IMR-90 (cell line): ENCODE data around the gene MTMR4. TPM values are rescaled to one million over a fixed set of nuclear protein-coding genes. Genes with fewer than 3 reads are reported as not detected.
"Not testable (repeated sequence)": the region's sequence is repeated elsewhere in the genome, so short reads cannot be mapped to it uniquely, and the experiment has no call there.

Source experiments
- ATAC-seq: fragments of 200-7000 bp; cut with Tn5 transposase; 2 replicates; pipeline ENCODE4 v1.9.1; 2020; ENCODE audit warnings: low read depth, mild to moderate bottlenecking, moderate library complexity
- BruUV-seq: library from RNA; stranded (reverse); fragments of 400-500 nt; replicated peaks from 2 replicates; lab custom pipeline; 2021; lab: Mats Ljungman, UMichigan
- CTCF ChIA-PET: fragments of 300-600 bp; formaldehyde crosslinking; extraction: SDS; loops from one replicate; lab custom pipeline; 2021; ENCODE audit warnings: antibody characterized with exemption; lab: Yijun Ruan, JAX
- POLR2A ChIA-PET: fragments of 300-600 bp; sonication (Branson Sonifier 250); formaldehyde crosslinking; loops from one replicate; lab custom pipeline; 2022; ENCODE audit warnings: antibody characterized with exemption; ENCODE audit not compliant: unreplicated experiment; lab: Charles Lee
- DNase-seq: peaks from one replicate; pipeline ENCODE4 v3.0.0; 2013
- H2AFZ ChIP-seq: replicated peaks from 2 replicates; pipeline ENCODE3; 2013; ENCODE audit warnings: low read length, mild to moderate bottlenecking; ENCODE audit not compliant: poor library complexity
- H2AK5ac ChIP-seq: 2 replicates; pipeline ENCODE4 v1.6.1; 2013; ENCODE audit warnings: low read depth, low read length, inconsistent platforms
- H2AK9ac ChIP-seq: replicated peaks from 2 replicates; pipeline ENCODE3; 2013; ENCODE audit warnings: mild to moderate bottlenecking, low read depth, low read length, moderate library complexity; ENCODE audit not compliant: poor library complexity
- H2BK120ac ChIP-seq: 2 replicates; pipeline ENCODE4 v1.6.1; 2013; ENCODE audit warnings: low read depth, low read length, inconsistent platforms
- H2BK15ac ChIP-seq: 3 replicates; pipeline ENCODE4 v1.6.1; 2013; ENCODE audit warnings: low read depth, low read length, inconsistent platforms
- H2BK20ac ChIP-seq: 2 replicates; pipeline ENCODE4 v1.6.1; 2013; ENCODE audit warnings: low read depth, mild to moderate bottlenecking, inconsistent platforms, low read length, moderate library complexity
- H2BK5ac ChIP-seq: 2 replicates; pipeline ENCODE4 v1.6.1; 2013; ENCODE audit warnings: mild to moderate bottlenecking, low read depth, low read length, inconsistent platforms; ENCODE audit not compliant: poor library complexity, severe bottlenecking
- H3K14ac ChIP-seq: replicated peaks from 2 replicates; pipeline ENCODE4 v1.6.1; 2013; ENCODE audit warnings: low read depth, low read length, inconsistent platforms
- H3K18ac ChIP-seq: 2 replicates; pipeline ENCODE4 v1.6.1; 2013; ENCODE audit warnings: low read depth, low read length, control low read depth
- H3K23ac ChIP-seq: 2 replicates; pipeline ENCODE4 v1.6.1; 2013; ENCODE audit warnings: low read depth, low read length, inconsistent platforms
- H3K27ac ChIP-seq: 2 replicates; pipeline ENCODE4 v1.5.1; 2013; ENCODE audit warnings: mild to moderate bottlenecking, control low read depth, low read length; ENCODE audit not compliant: insufficient read depth
- H3K27me3 ChIP-seq: 2 replicates; pipeline ENCODE4 v1.6.1; 2013; ENCODE audit warnings: low read length; ENCODE audit not compliant: control insufficient read depth, insufficient read depth
- H3K36me3 ChIP-seq: 2 replicates; pipeline ENCODE4 v1.6.1; 2013; ENCODE audit warnings: low read length, mixed read lengths; ENCODE audit not compliant: control insufficient read depth, insufficient read depth
- H3K4ac ChIP-seq: 2 replicates; pipeline ENCODE4 v1.6.1; 2013; ENCODE audit warnings: low read depth, low read length, inconsistent platforms
- H3K4me1 ChIP-seq: 2 replicates; pipeline ENCODE4 v1.6.1; 2013; ENCODE audit warnings: low read length, mixed read lengths; ENCODE audit not compliant: control insufficient read depth, insufficient read depth
- H3K4me2 ChIP-seq: 2 replicates; pipeline ENCODE4 v1.6.1; 2013; ENCODE audit warnings: low read depth, mild to moderate bottlenecking, control low read depth, low read length, moderate library complexity
- H3K4me3 ChIP-seq: 2 replicates; pipeline ENCODE4 v1.5.1; 2013; ENCODE audit warnings: low read depth, mild to moderate bottlenecking, control low read depth, low read length, moderate library complexity; ENCODE audit not compliant: insufficient read depth
- H3K56ac ChIP-seq: 2 replicates; pipeline ENCODE4 v1.6.1; 2013; ENCODE audit warnings: low read length, inconsistent platforms; ENCODE audit not compliant: insufficient read depth; ENCODE audit errors: extremely low read depth
- H3K79me1 ChIP-seq, 2 experiments: 2 replicates each; pipeline ENCODE4 v1.6.1; 2013; ENCODE audit warnings: low read length in 2 of 2, inconsistent platforms in 1 of 2, low read depth in 1 of 2
- H3K9ac ChIP-seq: 2 replicates; pipeline ENCODE4 v1.6.1; 2013; ENCODE audit warnings: low read depth, low read length, control low read depth
- H3K9me1 ChIP-seq: 2 replicates; pipeline ENCODE4 v1.6.1; 2013; ENCODE audit warnings: low read length, inconsistent platforms; ENCODE audit not compliant: insufficient read depth
- H3K9me3 ChIP-seq: 2 replicates; pipeline ENCODE4 v1.6.1; 2013; ENCODE audit warnings: low read length; ENCODE audit not compliant: control insufficient read depth, insufficient read depth
- H4K20me1 ChIP-seq: 2 replicates; pipeline ENCODE4 v1.6.1; 2013; ENCODE audit warnings: low read length, inconsistent platforms; ENCODE audit not compliant: insufficient read depth
- H4K5ac ChIP-seq: 2 replicates; pipeline ENCODE4 v1.6.1; 2013; ENCODE audit warnings: mild to moderate bottlenecking, low read depth, low read length, control low read depth
- H4K8ac ChIP-seq, 2 experiments: 2 replicates each; pipeline ENCODE4 v1.6.1; 2013; ENCODE audit warnings: low read depth in 2 of 2, low read length in 2 of 2, control low read depth in 1 of 2, inconsistent platforms in 1 of 2
- H4K91ac ChIP-seq: 2 replicates; pipeline ENCODE4 v1.6.1; 2013; ENCODE audit warnings: low read depth, low read length, inconsistent platforms; ENCODE audit not compliant: insufficient read depth
- BHLHE40 ChIP-seq: fragments of 150-350 bp; IDR thresholded peaks from 2 replicates; pipeline ENCODE4 v1.6.1; 2016; ENCODE audit warnings: mild to moderate bottlenecking, low read depth, low read length
- NFE2L2 ChIP-seq: fragments of 150-350 bp; IDR thresholded peaks from 2 replicates; pipeline ENCODE4 v1.6.1; 2016; ENCODE audit warnings: low read depth, mild to moderate bottlenecking, low read length
- RFX5 ChIP-seq: IDR thresholded peaks from 2 replicates; pipeline ENCODE4 v1.8.0; 2012; ENCODE audit warnings: low read depth, mild to moderate bottlenecking, low read length, moderate library complexity
- WGBS, 2 experiments: methylation state at CpG; one replicate each; pipeline versions ENCODE4 v1.1.5 to v1.1.7; 2013; ENCODE audit warnings: missing lambda C conversion rate in 2 of 2; ENCODE audit not compliant: insufficient read length in 1 of 2; ENCODE audit errors: extremely low coverage in 2 of 2; 5-methylcytosine and 5-hydroxymethylcytosine counted together
- dilution Hi-C: fragments of 300-500 bp; cut with HindIII; formaldehyde crosslinking; loops from one replicate; pipeline ENCODE4 v1.14.3; 2018; ENCODE audit warnings: low sequenced_read_pairs; ENCODE audit not compliant: unreplicated experiment
- in situ Hi-C: fragments of 300-500 bp; cut with MboI; formaldehyde crosslinking; loops from 3 replicates; pipeline ENCODE4 v1.14.3; 2019; ENCODE audit warnings: low sequenced_read_pairs, inconsistent platforms, mixed read lengths
- intact Hi-C: fragments of 100-400 bp; cut with micrococcal nuclease; formaldehyde crosslinking; loops from 2 replicates; pipeline ENCODE4 v1.10.0; 2022
- polyA plus RNA-seq, 3 experiments: library from polyadenylated mRNA; depleted of rRNA; stranded (reverse); fragments of >200 nt; gene quantifications; 2 replicates each; pipeline ENCODE4 v1.2.3, GENCODE V29; 2012; ENCODE audit warnings: low replicate concordance in 1 of 3
- total RNA-seq: library from RNA; depleted of rRNA; stranded (reverse); fragments of >200 nt; gene quantifications from 2 replicates; pipeline ENCODE4 v1.2.3, GENCODE V29; 2012

Gene MTMR4
- total and polyA plus RNA-seq, 2 of the 4 experiments (the other 2 are of a cell fraction) = 13.2 to 42.5 TPM

GRCh38 chr17:58556833-58557250 lies 42.4 kb upstream of the MTMR4 start:
- no CpG with 5 or more reads among the region's 5 CpGs for WGBS, 2 experiments

GRCh38 chr17:58555109-58555508 lies 40.7 kb upstream of the MTMR4 start:
- intact Hi-C loops, H3K4me2 ChIP-seq, H3K56ac ChIP-seq, H3K9me3 ChIP-seq, ATAC-seq, H3K9me1 ChIP-seq, H2AK9ac ChIP-seq, CTCF ChIA-PET, in situ Hi-C loops, H2BK120ac ChIP-seq, H3K27ac ChIP-seq, H3K9ac ChIP-seq, H4K91ac ChIP-seq, H4K20me1 ChIP-seq, H3K4ac ChIP-seq, H4K5ac ChIP-seq, H3K79me1 ChIP-seq, H3K36me3 ChIP-seq, H2BK5ac ChIP-seq, dilution Hi-C loops, BruUV-seq, H3K23ac ChIP-seq, H4K8ac ChIP-seq, H2BK15ac ChIP-seq, DNase-seq, H2AFZ ChIP-seq, H2AK5ac ChIP-seq, H3K14ac ChIP-seq, H3K4me1 ChIP-seq, H3K27me3 ChIP-seq, POLR2A ChIA-PET, H3K4me3 ChIP-seq, H3K18ac ChIP-seq, H2BK20ac ChIP-seq: not testable (repeated sequence)
- WGBS, 2 experiments = 73% methylated on average over 2 of the region's 3 CpGs; no CpG with 5 or more reads in 1 of the 2 experiments

More at GRCh38 chr17:58556833-58557250, 42.4 kb upstream of the MTMR4 start:
- Histone ChIP-seq H3K14ac (no peak overlapping the region), H3K9me3 (no peaks in the 10 kb centered on the region), H4K91ac (no peak overlapping the region), H4K5ac (no peak overlapping the region), H2BK120ac (no peak overlapping the region), H4K8ac (no peak overlapping the region), H3K9ac (no peak overlapping the region), H4K20me1 (no peaks in the 10 kb centered on the region), H3K4me2 (no peak overlapping the region), H3K36me3 (no peaks in the 10 kb centered on the region), H3K18ac (no peak overlapping the region), H3K27me3 (peaks cover 12% of the 10 kb centered on the region), H3K23ac (no peak overlapping the region), H2AK5ac (no peak overlapping the region), H2BK15ac (no peak overlapping the region), H2AK9ac (no peak overlapping the region), H2AFZ (no peak overlapping the region), H3K4ac (no peak overlapping the region), H2BK5ac (no peak overlapping the region), H3K4me1 (no peaks in the 10 kb centered on the region), H3K4me3 (no peak overlapping the region), H3K79me1 (no peaks in the 10 kb centered on the region), H2BK20ac (no peak overlapping the region), H3K9me1 (no peaks in the 10 kb centered on the region), H3K27ac (no peak overlapping the region), H3K56ac (no peak overlapping the region)
- TF ChIP-seq NFE2L2 (no peak), BHLHE40 (no peak), RFX5 (no peak)
- dilution Hi-C loops = no loop called here
- DNase-seq (no peak), ATAC-seq (no peak)
- no TSS peak for BruUV-seq
- in situ Hi-C loops = no loop called here
- ChIA-PET CTCF (interaction anchor here (1.0 to 1.1 kb wide), 2 partner anchors 15 to 31 kb away, joined by 3 to 4 read pairs; no protein-coding TSS in a partner anchor), POLR2A (no interaction called here)
- intact Hi-C loops = no loop called here
